ENCODE measurements around the gene TAF6L.

TAF6L gene

GRCh38 chr11:62771144-62772021 is at the start of gene TAF6L:
Gene TAF6L (plus strand): TSS chr11:62771396. CDS start chr11:62775784, 4,388 bp downstream.
- DNase-seq (ENCODE audit: low read depth) = peak; percentile 97
- TF ChIP-seq CTCF (IDR thresholded peaks at IDR 0.05; ENCODE audit: low read length, missing control alignments) = no peak
- H3K4me3 ChIP-seq (replicated peaks; ENCODE audit: low read depth, low read length) = peak within 1 kb of the TSS; percentile 73

GRCh38 chr11:62721994-62722393 is 49.2 kb upstream of the TAF6L start:
- peak; percentile 12 for TF ChIP-seq CTCF (IDR thresholded peaks at IDR 0.05; ENCODE audit: low read length, missing control alignments)
- H3K4me3 ChIP-seq (replicated peaks; ENCODE audit: low read depth, low read length) = no peak overlapping the region
- peak; percentile 48 for DNase-seq (ENCODE audit: low read depth)

- no peak for TF ChIP-seq CTCF (IDR thresholded peaks at IDR 0.05; ENCODE audit: low read length, missing control alignments)
- H3K4me3 ChIP-seq (replicated peaks; ENCODE audit: low read depth, low read length) = peak overlapping the region; percentile 71
Measured at GRCh38 chr11:62724171-62724570, 47.0 kb upstream of the TAF6L start.

GRCh38 chr11:62725646-62726045 is 45.5 kb upstream of the TAF6L start:
- DNase-seq (ENCODE audit: low read depth) = no peak
- TF ChIP-seq CTCF (IDR thresholded peaks at IDR 0.05; ENCODE audit: low read length, missing control alignments) = no peak
- H3K4me3 ChIP-seq (replicated peaks; ENCODE audit: low read depth, low read length) = peak overlapping the region; percentile 71

More at GRCh38 chr11:62724171-62724570, 47.0 kb upstream of the TAF6L start:
- no peak for DNase-seq (ENCODE audit: low read depth)

- peak overlapping the region; percentile 71 for H3K4me3 ChIP-seq (replicated peaks; ENCODE audit: low read depth, low read length)
- DNase-seq (ENCODE audit: low read depth) = no peak
- TF ChIP-seq CTCF (IDR thresholded peaks at IDR 0.05; ENCODE audit: low read length, missing control alignments) = no peak
Measured at GRCh38 chr11:62726156-62726914, 44.9 kb upstream of the TAF6L start.

GRCh38 chr11:62726915-62727164 is 44.4 kb upstream of the TAF6L start:
- no peak for TF ChIP-seq CTCF (IDR thresholded peaks at IDR 0.05; ENCODE audit: low read length, missing control alignments)
- DNase-seq (ENCODE audit: low read depth) = no peak
- peak overlapping the region; percentile 71 for H3K4me3 ChIP-seq (replicated peaks; ENCODE audit: low read depth, low read length)
